GM11168 (cell line): Measurements from ENCODE around the gene FAM3D.
"Not testable (repeated sequence)": the region's sequence is repeated elsewhere in the genome, so short reads cannot be mapped to it uniquely, and the experiment has no call there.

Experiments
- in situ Hi-C: fragments of 300-500 bp; cut with MboI; formaldehyde crosslinking; loops from one replicate; pipeline ENCODE4 v1.12.0; 2022; ENCODE audit warnings: low sequenced_read_pairs; ENCODE audit not compliant: unreplicated experiment

Gene FAM3D, protein sequence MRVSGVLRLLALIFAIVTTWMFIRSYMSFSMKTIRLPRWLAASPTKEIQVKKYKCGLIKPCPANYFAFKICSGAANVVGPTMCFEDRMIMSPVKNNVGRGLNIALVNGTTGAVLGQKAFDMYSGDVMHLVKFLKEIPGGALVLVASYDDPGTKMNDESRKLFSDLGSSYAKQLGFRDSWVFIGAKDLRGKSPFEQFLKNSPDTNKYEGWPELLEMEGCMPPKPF

DNA sequence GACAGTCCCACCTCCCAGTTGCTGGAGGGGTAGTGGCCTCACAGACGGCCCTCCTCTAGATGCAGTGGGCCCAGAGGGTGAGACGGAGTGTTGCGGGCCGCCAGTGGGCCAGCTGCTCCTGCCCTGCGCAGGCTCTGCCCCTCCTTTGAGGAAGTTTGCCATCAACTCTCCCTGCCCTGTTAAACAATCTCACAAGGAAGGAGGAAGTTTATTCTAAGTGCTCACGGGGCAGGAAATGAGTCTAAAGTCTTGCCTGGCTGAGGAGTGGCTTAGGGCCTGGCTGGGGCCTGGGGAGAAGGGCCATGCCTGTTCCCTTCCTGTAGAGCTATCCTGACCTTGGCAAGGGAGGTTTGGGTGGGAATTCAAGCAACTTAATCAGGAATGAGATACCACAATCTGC is at the start of gene FAM3D:
FAM3D (minus strand) TSS at position 92 of the 400 bp plus-strand sequence. CDS start 11,211 bp downstream, outside the sequence.
- in situ Hi-C loops = no loop called here

DNA sequence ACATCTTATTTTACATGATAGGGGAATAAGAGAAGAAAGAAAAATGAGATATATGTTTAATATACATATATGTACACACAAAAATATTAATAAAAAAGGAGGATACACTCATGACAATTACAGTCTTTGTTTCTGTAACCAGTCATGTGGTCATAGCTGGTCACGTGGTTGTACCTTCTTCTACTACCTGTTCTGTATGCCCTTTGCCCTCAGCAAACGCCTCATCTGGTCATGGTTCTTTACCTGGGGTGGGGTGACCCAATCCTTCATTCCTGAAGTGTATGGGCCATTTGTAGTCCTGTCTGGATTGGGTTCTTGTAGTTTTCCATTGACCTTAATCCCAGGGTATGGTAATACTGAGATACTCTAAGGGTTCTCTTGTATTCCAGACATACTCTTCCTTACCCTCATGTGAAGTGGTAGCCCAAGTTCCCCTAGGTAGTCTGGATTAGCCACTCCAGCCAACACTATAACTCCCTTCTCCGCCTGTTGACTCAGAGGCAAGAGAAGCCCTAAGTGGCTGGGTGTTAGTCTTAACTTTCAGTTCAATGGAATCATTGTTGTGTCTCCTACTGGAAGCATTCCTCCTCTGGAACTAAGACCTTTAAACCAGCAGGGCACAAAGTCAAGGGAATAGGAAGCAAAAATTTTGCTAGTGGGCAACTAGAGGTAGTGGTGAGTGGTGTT is 47.3 kb upstream of the FAM3D start:
- in situ Hi-C loops = no loop called here

DNA sequence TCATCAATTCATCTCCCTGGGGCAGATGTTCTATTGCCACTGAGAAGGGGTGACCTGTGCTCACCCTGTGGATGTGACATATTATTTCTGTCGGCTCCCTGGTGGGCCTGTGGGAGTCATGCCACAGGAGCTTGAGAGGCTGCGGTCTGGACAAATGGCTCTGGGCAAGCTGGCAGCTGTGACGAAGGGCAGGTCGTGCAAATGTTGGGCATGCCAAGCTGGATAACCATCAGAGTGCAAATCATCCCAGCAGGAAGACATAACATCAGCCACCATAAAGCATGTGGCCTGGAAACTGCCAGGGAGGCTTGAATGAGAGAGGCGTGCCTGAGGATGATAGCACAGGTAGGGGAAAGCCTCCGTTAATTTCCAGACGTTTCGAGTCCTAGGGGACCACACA is 45.3 kb upstream of the FAM3D start:
- in situ Hi-C loops = no loop called here

DNA sequence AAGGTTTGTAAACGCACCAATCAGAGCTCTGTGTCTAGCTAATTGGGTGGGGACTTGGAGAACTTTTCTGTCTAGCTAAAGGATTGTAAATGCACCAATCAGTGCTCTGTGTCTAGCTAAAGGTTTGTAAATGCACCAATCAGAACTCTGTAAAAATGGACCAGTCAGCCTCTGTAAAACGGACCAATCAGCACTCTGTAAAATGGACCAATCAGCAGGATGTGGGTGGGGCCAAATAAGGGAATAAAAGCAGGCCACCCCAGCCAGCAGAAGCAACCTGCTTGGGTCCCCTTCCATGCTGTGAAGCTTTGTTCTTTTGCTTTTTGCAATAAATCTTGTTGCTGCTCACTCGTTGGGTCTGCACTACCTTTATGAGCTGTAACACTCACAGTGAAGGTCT is 42.4 kb upstream of the FAM3D start:
- in situ Hi-C loops = not testable (repeated sequence)

DNA sequence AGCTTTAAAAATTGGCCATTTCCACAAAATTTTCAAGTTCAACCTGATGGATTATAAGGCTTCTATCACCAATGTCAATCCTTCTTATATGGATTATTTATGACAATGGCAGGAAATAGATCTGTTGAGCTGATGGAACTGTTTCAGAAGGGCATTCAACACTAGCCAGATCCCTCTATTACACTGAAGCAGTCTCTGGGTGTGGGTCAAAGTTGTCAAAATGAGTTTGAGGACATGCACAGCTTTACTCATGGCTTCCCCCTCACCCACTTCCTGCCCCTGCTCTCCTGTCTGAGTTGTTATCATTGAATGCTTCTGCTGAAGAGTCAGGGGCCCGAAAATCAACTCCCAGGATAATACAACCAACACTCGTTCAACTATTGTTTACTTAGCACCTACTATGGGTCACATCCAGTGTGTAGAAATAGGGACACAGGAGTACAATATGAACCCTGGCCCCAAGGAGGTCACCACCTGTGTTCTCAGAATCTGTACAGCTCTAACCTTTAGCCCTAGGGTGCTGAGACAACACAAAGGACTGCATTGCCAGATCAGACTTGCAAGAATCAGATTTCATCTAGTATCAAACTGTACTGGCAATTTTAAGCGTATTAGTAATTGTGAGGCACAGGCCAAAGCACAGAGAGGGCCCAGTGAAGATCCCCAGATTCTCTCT is 41.7 kb upstream of the FAM3D start:
- in situ Hi-C loops = no loop called here

DNA sequence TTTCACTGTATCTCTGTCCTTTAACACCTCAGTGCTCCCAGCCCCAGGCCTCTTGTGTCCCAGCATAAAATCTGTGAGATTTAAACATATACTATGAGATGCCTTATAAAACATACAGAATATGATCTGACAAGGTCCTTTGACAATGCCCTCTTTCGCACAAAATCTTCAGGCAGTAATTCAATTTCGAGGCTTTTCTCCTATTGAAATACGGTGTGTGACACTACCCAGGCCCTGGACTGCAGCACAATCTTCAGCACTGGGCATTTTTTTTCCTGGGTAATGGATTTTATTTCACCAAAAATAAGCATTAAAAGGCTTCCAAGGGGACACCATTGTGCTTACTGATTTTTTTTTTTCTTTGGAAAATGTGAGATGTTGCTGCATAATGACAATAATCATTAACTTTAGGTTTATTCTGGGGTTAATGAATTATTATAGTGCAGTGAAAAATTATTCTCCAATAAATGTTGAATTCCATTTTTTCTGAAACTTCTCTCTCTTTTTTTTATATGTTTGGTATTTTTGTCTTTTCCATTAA is 40.9 kb upstream of the FAM3D start:
- in situ Hi-C loops = no loop called here

DNA sequence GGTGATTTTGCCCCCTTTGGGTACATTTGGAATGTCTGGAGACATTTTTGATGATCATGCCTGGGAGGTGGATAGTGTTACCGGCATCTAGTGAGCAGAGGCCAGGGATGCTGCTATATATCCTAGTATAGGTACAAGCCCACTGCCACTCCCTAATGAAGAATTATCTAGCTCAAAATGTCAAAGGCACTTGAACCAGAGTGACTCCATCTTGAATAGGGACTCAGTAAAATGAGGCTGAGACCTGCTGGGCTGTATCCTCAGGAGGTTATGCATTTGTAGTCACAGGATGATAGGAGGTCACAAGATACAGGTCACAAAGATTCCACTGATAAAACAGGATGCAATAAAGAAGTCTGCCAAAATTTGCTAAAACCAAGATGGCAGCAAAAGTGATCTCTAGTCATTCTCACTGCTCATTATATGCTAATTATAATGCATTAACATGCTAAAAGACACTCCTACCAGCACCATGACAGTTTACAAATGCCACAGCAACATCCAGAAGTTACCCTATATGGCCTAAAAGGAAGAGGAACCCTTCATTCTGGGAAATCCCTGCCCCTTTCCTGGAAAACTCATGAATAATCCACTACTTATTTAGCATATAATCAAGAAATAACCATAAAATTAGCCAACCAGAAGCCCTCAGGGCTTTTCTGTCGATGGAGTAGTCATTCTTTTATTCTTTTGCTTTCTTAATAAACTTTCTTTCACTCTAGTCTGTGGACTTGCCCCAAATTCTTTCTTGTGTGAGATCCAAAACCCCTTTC is 40.0 kb upstream of the FAM3D start:
- in situ Hi-C loops = no loop called here

DNA sequence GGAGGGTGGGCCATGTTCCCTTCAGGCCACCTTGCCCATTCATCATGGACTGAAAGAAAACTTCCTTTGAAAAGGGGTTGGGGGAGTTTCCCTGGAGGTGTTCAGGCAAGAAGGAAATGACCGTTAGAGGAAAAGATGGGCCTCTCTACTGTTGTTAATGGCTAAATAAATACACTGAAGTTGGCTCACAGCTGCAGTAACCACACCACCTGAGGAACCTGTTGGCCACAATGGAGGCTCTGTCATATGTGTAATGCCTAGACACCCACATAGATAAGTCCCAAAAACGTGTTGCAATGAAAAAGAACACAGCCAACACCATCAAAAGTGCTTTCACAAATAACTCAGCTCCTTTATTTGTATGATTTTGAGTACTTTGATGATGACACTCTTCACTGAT is 38.2 kb upstream of the FAM3D start:
- in situ Hi-C loops = no loop called here

DNA sequence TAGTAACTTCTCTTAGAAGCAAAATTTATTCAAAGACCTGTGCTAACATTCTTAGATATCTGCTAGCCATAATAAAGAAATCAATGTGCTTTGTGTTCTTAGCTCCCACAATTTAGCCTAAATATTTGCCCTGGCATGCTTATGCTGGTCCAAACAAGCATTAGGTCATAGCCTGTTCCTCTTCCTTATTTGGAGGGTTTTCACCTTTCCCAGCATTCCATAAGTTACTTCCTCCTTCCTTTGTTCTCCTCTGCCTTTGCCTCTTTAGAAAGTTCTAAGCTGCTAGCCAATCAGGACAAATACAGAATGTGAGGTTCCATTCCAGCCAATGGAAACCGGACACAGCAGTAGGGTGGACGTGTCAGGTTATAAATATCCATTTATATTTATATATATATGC is 37.7 kb upstream of the FAM3D start:
- in situ Hi-C loops = not testable (repeated sequence)

DNA sequence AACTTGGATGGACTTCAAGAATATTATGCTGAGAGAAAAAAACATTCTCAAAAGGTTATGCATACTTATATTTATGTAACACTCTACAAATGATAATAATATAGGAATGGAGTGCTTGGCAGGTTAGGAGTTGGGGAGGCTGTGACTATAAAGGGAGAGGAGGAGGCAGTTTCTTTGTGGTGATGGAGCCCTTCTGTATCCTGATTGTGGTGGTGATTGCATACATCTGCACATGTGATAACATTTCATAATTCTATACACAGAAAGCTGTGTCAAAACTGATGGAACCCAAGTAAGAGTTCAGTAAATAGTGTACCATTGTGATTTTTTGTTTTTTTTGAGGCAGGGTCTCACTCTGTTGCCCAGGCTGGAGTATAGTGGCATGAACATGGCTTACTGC is 31.7 kb upstream of the FAM3D start:
- in situ Hi-C loops = no loop called here

DNA sequence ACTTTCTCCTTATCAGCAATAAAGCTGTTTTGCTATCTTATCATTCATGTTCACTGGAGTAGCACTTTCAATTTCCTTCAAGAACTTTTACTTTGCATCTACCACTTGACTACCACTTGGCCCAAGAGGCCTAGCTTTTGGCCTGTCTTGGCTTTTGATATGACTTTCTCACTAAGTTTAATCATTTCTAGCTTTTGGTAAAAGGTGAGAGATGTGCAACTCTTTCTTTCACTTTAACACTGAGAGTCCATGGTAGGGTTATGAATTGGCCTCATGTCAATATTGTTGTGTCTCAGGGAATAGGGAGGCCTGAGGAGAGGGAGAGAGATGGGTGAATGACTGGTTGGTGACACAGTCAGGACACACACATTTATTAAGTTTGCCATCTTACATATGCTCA is 31.0 kb upstream of the FAM3D start:
- in situ Hi-C loops = no loop called here

DNA sequence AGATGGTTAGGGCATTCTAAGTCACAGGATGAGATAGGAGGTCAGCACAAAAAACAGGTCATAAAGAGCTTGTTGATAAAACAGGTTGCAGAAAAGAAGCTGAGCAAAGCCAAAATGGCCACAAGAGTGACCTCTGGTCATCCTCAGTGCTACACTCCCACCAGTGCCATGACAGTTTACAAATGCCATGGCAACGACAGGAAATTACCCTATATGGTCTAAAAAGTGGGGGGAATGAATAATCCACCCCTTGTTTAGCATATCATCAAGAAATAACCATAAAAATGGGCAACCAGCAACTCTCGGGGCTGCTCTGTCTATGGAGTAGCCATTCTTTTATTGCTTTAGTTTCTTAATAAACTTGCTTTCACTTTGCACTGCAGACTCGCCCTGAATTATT is 30.2 kb upstream of the FAM3D start:
- in situ Hi-C loops = not testable (repeated sequence)

DNA sequence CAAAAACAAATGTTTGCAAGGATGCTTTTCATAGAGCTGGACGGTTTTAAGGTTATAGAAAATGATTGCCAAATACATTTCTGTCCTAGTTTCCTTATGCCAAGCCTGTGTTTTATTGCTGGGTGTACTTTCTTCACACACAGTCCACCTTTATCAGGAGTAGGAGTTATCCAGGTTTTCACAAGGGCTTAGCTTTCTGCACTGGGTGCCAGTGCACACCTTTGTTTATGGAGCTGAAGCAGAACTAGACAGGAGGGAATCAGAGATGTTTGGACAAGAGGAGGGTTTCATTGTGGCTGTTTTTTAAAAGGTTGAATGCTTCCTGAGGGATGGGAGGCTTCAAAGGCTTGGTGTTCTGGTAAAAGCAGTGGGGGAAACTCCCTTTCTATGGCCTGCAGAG is 29.5 kb upstream of the FAM3D start:
- in situ Hi-C loops = no loop called here

DNA sequence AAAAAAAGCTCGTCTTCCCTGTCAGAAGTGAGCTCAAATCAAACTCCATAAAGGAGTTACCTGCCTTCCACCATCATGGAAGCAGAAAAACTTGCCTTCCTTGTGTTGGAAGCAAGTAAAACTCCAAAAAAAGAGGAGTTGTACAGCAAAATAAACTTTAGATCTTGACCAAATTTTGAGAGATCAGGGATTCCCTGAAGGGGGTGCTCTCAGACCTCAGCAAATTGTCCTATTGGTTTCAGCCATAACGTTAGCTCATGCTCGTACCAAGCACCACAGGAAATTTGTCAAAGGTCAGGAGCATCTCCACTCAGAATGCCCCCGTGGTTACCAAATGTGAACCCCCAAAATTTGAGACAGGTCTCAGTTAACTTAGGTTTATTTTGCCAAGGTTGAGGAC is 28.7 kb upstream of the FAM3D start:
- in situ Hi-C loops = not testable (repeated sequence)

DNA sequence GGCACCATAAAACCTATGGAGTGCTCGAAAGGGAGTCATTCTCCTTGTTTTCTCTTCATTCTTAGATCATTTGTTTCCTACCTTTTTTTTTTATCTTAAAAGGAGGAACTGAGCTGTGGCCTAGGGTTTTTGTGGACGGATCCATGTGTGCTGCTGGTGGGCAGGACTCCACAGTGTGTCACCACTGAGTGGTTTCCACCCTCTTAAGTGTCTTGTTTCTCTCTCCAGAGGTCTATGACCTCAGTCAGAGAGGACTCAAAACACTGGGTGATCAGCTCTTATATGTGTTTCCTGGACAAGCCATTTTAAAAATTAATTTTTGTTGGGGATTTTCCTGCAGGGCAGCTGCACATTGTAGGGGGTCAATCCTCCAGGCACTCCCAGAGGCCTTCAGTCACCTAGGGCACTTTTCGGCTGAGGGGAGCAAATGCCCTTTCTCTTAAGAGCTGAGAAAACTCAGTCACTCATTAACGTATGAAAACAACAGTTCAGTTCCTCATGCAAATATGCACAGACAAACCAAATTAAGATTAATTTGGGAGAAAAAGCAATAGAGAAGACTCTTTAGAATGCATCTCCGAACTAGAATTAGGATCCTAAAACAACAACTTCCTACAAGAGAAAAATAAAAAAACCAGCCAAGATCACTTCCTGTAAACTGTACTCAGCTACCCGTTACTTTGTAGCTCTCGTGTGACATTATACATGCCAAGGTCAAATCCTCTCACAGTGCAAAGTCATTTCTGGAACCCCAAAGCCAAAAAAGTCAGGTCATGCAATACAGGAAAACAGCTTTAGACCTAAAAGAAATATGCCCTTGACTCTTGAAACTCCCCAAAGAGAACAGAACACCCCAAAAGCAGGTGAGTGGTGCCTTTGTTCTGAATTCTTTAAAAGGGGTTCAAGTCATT is 27.6 kb upstream of the FAM3D start:
- in situ Hi-C loops = no loop called here

DNA sequence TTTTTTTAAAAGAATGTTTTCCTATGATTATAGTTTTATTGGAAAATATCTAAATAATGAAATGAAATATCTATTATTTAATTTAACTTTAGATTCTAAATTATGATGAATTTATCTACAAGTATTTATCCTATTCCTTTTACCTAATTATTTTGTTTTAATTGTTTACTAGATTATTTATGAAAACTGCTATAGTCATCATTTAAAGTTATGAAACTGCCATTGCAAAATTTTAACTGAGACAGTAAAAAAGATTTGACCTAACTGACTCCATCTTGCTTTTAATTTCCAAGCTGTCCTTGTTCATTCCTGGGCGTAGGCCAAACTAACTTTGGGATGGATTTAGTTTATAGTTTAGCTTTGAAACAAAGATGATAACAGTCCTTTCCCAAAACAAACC is 25.9 kb upstream of the FAM3D start:
- in situ Hi-C loops = no loop called here

DNA sequence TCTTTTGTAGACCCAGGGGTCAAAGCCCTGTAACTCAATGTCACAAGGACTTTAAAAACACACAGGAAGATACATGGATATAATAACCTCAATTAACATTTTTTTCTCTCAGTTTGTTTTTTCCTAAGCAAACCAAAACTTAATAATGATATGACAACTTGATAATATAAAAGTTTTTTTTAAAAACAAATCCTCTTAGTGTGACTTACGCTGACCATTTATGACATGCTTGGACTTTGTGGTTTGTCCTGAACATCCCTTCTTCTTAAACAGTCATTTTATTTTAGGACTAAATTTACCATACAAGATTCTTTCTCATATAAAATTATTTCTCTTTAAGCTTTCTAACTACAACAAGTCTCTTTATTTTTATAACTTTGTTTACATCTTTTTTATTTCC is 25.4 kb upstream of the FAM3D start:
- in situ Hi-C loops = no loop called here

DNA sequence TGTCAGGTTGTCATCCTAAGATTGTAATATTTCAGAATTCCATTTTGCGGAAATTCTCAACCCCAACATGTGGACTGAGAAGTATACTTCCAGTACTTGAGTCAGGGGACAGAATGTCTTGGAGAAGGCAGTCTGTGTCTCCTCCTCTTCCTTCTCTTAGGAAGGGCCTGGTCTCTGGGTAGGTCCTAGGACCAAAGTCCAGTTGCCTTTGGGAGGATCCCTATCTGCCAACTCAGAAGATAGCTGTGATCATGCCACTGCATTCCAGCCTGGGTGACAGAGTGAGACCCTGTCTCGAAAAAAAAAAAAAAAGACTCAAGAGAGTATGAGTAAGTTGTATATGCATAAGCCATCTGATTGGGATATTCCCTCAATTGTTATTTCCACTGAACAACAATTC is 23.9 kb upstream of the FAM3D start:
- in situ Hi-C loops = no loop called here

DNA sequence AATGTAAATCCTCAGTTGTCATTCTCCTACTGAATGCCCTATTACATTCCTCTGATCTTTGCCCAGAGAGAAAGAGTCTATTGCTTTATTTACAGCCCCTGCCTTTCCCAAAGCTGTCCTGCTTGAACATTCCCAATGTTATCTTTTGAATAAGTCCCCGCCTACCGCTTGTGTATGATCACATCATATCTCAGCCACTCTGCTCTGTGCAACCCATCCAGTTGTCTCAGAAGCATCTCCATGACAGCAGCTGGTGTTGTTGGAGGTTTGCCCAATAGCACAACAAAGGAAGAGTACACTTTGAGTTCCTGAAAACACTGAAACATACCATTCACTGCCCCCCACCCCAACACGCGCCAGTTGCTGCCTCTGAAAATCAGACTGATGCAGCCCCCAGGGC is 22.0 kb upstream of the FAM3D start:
- in situ Hi-C loops = no loop called here

DNA sequence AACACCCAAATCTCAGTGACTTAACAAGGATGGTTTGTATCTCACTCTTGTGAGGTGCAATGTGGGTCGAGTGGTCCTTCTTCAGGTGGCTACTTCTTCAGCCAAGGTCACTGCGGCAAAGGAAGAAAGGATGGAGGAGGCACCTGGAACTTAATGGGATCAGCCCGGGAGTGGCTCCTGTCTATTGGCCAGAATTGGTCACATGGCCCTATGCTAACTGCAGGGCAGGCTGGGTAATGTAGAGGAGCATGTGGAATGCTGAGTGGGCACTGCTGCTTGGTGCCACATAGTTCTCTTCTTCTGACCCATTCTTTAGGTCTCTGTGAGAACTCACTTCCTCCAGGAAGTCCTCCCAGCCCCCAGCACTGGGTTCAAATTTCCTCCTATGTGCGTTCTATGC is 20.3 kb upstream of the FAM3D start:
- in situ Hi-C loops = no loop called here
